Activated CD4-positive, alpha-beta T cell treated with anti-CD3 and anti-CD28 coated beads for 4 hours (primary cell): ENCODE measurements around the gene ACTRT3.
"Not testable (repeated sequence)": the region's sequence is repeated elsewhere in the genome, so short reads cannot be mapped to it uniquely, and the experiment has no call there.

ENCODE experiments used
- DNase-seq, 2 donors: peaks; one replicate each; pipeline ENCODE4 v3.0.0-alpha.2; 2020

ACTRT3 gene

GRCh38 chr3:169772305-169772896 lies 3.0 kb upstream of the ACTRT3 start:
- peak in 1 of 2 donors; percentile 62 for DNase-seq

GRCh38 chr3:169771497-169772304 lies 2.3 kb upstream of the ACTRT3 start:
- peak; percentile 59 to 69 for DNase-seq

- peak; percentile 91 to 92 for DNase-seq
These were observed 4.3 kb downstream of the ACTRT3 start, which contains the start of gene TERC for GRCh38 chr3:169764882-169765612. TSS of gene TERC (minus strand) at chr3:169765060.

GRCh38 chr3:169764312-169764881 lies 5.0 kb downstream of the ACTRT3 start:
- DNase-seq: peak; percentile 53 to 68

GRCh38 chr3:169760479-169760878 lies 8.9 kb downstream of the ACTRT3 start:
- DNase-seq: no peak

- no peak for DNase-seq
These were observed 10.1 kb downstream of the ACTRT3 start for GRCh38 chr3:169759256-169759655.

GRCh38 chr3:169758359-169758994 lies 10.9 kb downstream of the ACTRT3 start:
- no peak for DNase-seq

- DNase-seq: no peak
These were observed 13.9 kb downstream of the ACTRT3 start for GRCh38 chr3:169755488-169755887.

GRCh38 chr3:169754711-169755110 lies 14.7 kb downstream of the ACTRT3 start:
- DNase-seq: no peak

- no peak for DNase-seq
These were observed 17.5 kb downstream of the ACTRT3 start for GRCh38 chr3:169751875-169752274.

GRCh38 chr3:169750665-169751064 lies 18.7 kb downstream of the ACTRT3 start:
- no peak for DNase-seq

GRCh38 chr3:169748670-169749069 lies 20.7 kb downstream of the ACTRT3 start:
- no peak for DNase-seq

GRCh38 chr3:169746924-169747323 lies 22.4 kb downstream of the ACTRT3 start:
- DNase-seq: no peak

- DNase-seq: no peak
These were observed 24.9 kb downstream of the ACTRT3 start for GRCh38 chr3:169744366-169745054.

- no peak for DNase-seq
These were observed 30.3 kb downstream of the ACTRT3 start for GRCh38 chr3:169739067-169739466.

GRCh38 chr3:169731857-169732256 lies 37.5 kb downstream of the ACTRT3 start:
- not testable (repeated sequence) for DNase-seq

GRCh38 chr3:169722724-169723123 lies 46.6 kb downstream of the ACTRT3 start:
- DNase-seq: no peak

- not testable (repeated sequence) for DNase-seq
These were observed 50.9 kb downstream of the ACTRT3 start for GRCh38 chr3:169718415-169718814.
